ENCODE results near the gene KANSL3. TPM values are rescaled to one million over a fixed set of nuclear protein-coding genes. Genes with fewer than 3 reads are reported as not detected.
"Not testable (repeated sequence)": the region's sequence is repeated elsewhere in the genome, so short reads cannot be mapped to it uniquely, and the experiment has no call there.

Gene KANSL3
- total RNA-seq, 1 donor from 2014 or later, result 31.7 TPM

DNA sequence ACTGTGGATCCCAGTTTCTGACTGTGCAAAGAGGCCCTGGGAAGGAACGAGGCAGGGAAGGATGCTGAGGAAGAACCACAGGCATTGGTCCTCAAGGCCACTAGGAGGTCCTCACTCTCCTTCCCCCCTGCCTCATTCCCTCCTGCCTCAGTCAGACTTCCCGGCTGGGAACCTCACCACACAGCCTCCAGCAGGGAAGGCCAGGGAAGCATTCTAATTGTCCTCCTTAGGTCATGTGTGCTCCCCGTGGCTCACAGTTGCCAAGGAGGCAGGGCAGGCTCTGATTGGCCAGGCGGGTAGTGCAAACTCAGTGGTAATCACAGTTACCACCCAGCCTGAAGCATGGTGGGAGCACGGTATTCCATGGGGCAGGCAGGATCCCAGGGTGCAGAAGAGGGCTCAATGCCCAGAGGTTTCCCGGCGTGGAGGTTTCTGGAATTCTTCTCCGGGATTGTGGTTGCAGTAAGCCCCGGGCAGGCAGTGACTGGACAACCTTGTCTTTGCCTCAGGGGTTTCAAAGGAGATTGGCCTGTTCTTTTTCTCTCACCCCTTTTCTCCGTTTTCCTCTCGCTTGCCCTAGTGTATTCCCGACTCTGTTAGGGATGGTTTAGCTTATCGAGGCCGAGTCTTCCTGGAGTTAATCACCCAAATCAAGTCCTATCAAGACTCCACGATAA, 31.6 kb upstream of the KANSL3 start:
- Histone ChIP-seq H3K4me3 (no peak overlapping the region), H3K36me3 (no peaks in the 10 kb centered on the region), H3K27ac (replicated peaks) (no peak overlapping the region), H3K4me1 (peaks cover 9% of the 10 kb centered on the region), H3K9me3 (replicated peaks) (peaks cover 1% of the 10 kb centered on the region), H3K27me3 (ENCODE audit: low read depth) (peaks cover 7% of the 10 kb centered on the region)
- TF ChIP-seq, protein P1, sequence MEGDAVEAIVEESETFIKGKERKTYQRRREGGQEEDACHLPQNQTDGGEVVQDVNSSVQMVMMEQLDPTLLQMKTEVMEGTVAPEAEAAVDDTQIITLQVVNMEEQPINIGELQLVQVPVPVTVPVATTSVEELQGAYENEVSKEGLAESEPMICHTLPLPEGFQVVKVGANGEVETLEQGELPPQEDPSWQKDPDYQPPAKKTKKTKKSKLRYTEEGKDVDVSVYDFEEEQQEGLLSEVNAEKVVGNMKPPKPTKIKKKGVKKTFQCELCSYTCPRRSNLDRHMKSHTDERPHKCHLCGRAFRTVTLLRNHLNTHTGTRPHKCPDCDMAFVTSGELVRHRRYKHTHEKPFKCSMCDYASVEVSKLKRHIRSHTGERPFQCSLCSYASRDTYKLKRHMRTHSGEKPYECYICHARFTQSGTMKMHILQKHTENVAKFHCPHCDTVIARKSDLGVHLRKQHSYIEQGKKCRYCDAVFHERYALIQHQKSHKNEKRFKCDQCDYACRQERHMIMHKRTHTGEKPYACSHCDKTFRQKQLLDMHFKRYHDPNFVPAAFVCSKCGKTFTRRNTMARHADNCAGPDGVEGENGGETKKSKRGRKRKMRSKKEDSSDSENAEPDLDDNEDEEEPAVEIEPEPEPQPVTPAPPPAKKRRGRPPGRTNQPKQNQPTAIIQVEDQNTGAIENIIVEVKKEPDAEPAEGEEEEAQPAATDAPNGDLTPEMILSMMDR (IDR thresholded peaks at IDR 0.05; ENCODE audit: borderline replicate concordance), result no peak
- DNase-seq, result no peak
- intact Hi-C loops (cut with micrococcal nuclease), result no loop called here

DNA sequence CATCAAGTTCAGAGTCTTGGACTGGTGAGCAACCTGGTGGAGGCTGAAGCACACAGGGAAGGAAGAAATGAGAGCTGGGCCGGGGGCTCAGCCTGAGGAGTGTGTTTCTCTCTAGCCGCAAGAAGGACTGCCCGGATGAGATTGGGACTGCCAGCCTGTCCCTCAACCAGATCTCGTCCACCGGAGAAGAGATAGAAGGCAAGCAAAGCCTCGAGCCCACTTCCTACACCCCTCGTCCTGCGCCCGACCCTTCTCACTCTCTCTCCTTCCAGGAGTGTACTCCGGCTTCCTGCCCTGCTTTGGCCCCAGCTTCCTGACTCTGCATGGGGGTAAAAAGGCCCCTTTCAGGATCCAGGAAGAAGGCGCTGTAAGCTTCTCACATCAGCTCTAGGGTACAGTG, 30.7 kb upstream of the KANSL3 start:
- Histone ChIP-seq H3K36me3 (no peaks in the 10 kb centered on the region), H3K4me1 (peaks cover 13% of the 10 kb centered on the region), H3K4me3 (no peak overlapping the region), H3K27ac (replicated peaks) (no peak overlapping the region), H3K9me3 (replicated peaks) (peaks cover 10% of the 10 kb centered on the region), H3K27me3 (ENCODE audit: low read depth) (peaks cover 7% of the 10 kb centered on the region)
- TF ChIP-seq, protein P1 (IDR thresholded peaks at IDR 0.05; ENCODE audit: borderline replicate concordance), result no peak
- intact Hi-C loops (cut with micrococcal nuclease), result no loop called here
- DNase-seq, result no peak

- Histone ChIP-seq H3K9me3 (replicated peaks) (peaks cover 12% of the 10 kb centered on the region), H3K27ac (replicated peaks) (peak overlapping the region; percentile 62), H3K4me1 (peaks cover 13% of the 10 kb centered on the region)
- H3K36me3 ChIP-seq; intact Hi-C loops (cut with micrococcal nuclease); DNase-seq; H3K4me3 ChIP-seq; H3K27me3 ChIP-seq (ENCODE audit: low read depth): not testable (repeated sequence)
Measured at GRCh38 chr2:96665717-96666116, 27.6 kb upstream of the KANSL3 start.

GRCh38 chr2:96665083-96665569, 27.0 kb upstream of the KANSL3 start:
- intact Hi-C loops (cut with micrococcal nuclease), result no loop called here

GRCh38 chr2:96664366-96664925, 26.3 kb upstream of the KANSL3 start:
- Histone ChIP-seq H3K9me3 (replicated peaks) (peaks cover 12% of the 10 kb centered on the region), H3K4me3 (no peak overlapping the region), H3K36me3 (no peaks in the 10 kb centered on the region), H3K4me1 (peaks cover 13% of the 10 kb centered on the region), H3K27me3 (ENCODE audit: low read depth) (no peaks in the 10 kb centered on the region), H3K27ac (replicated peaks) (peak overlapping the region; percentile 62)
- no peak for DNase-seq
- intact Hi-C loops (cut with micrococcal nuclease), result no loop called here
- TF ChIP-seq, protein P1 (IDR thresholded peaks at IDR 0.05; ENCODE audit: borderline replicate concordance), result no peak

More at GRCh38 chr2:96665083-96665569, 27.0 kb upstream of the KANSL3 start:
- H3K9me3 ChIP-seq (replicated peaks), result peaks cover 12% of the 10 kb centered on the region
- peaks cover 13% of the 10 kb centered on the region for H3K4me1 ChIP-seq
- peak overlapping the region; percentile 62 for H3K27ac ChIP-seq (replicated peaks)
- no peak overlapping the region for H3K4me3 ChIP-seq
- TF ChIP-seq, protein P1 (IDR thresholded peaks at IDR 0.05; ENCODE audit: borderline replicate concordance), result no peak
- H3K36me3 ChIP-seq, result no peaks in the 10 kb centered on the region
- peaks cover under 1% of the 10 kb centered on the region for H3K27me3 ChIP-seq (ENCODE audit: low read depth)
- DNase-seq, result no peak

DNA sequence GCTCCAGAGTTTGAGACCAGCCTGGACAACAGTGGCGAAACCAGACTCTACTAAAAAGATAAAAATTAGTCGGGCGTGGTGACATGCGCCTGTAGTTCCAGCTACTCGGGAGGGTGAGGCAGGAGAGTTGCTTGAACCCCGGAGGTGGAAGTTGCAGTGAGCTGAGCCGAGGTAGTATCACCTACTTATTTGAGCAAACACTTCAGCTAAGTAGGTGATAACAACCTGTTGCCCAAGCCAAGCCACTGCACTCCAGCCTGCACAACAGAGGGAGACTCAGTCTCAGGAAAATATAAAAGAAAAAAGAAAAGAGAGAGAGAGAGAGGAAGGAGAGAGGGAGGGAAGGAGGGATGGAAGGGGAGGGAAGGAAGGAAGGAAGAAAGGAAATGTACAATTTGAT, 25.7 kb upstream of the KANSL3 start:
- no peak overlapping the region for H3K4me3 ChIP-seq
- no peaks in the 10 kb centered on the region for H3K27me3 ChIP-seq (ENCODE audit: low read depth)
- peaks cover 13% of the 10 kb centered on the region for H3K4me1 ChIP-seq
- no peaks in the 10 kb centered on the region for H3K36me3 ChIP-seq
- intact Hi-C loops (cut with micrococcal nuclease), result no loop called here
- H3K9me3 ChIP-seq (replicated peaks), result peaks cover 12% of the 10 kb centered on the region
- no peak for DNase-seq
- H3K27ac ChIP-seq (replicated peaks), result no peak overlapping the region
- TF ChIP-seq, protein P1 (IDR thresholded peaks at IDR 0.05; ENCODE audit: borderline replicate concordance), result no peak
